HCT116 (cell line): ENCODE measurements around the gene MMP28.
"Not testable (repeated sequence)": the region's sequence is repeated elsewhere in the genome, so short reads cannot be mapped to it uniquely, and the experiment has no call there.

Source experiments
- EGR1 ChIP-seq: IDR thresholded peaks from 2 replicates; pipeline ENCODE4 v1.6.1; 2012; ENCODE audit warnings: low read depth
- ELF1 ChIP-seq: IDR thresholded peaks from 2 replicates; pipeline ENCODE4 v1.6.1; 2012; ENCODE audit warnings: low read depth, borderline replicate concordance
- EZH2 ChIP-seq: fragments of 200-600 bp; sonication (generic); IDR thresholded peaks from 2 replicates; pipeline ENCODE4 v1.6.1; 2017; ENCODE audit warnings: antibody characterized with exemption, mixed run types
- EZH2phosphoT487 ChIP-seq: fragments of 200-600 bp; IDR thresholded peaks from 2 replicates; pipeline ENCODE4 v1.6.1; 2018; ENCODE audit warnings: antibody characterized with exemption, borderline replicate concordance
- JUND ChIP-seq: IDR thresholded peaks from 2 replicates; pipeline ENCODE4 v1.6.1; 2012
- POLR2A ChIP-seq: IDR thresholded peaks from 2 replicates; pipeline ENCODE4 v1.7.0; 2011; ENCODE audit warnings: borderline replicate concordance; ENCODE audit not compliant: insufficient read depth, insufficient read length; ENCODE audit errors: extremely low read depth
- POLR2AphosphoS5 ChIP-seq: IDR thresholded peaks from 2 replicates; pipeline ENCODE4 v1.6.1; 2011; ENCODE audit warnings: mild to moderate bottlenecking, low read depth, low read length, moderate library complexity
- RAD21 ChIP-seq: IDR thresholded peaks from 2 replicates; pipeline ENCODE4 v1.6.1; 2012; ENCODE audit warnings: low read depth, mild to moderate bottlenecking
- SIN3A ChIP-seq: IDR thresholded peaks from 2 replicates; pipeline ENCODE4 v1.6.1; 2012; ENCODE audit warnings: low read depth
- SRF ChIP-seq: IDR thresholded peaks from 2 replicates; pipeline ENCODE4 v1.6.1; 2012; ENCODE audit warnings: low read depth
- ZNF274 ChIP-seq: fragments of 200-500 bp; sonication (Bioruptor generic); IDR thresholded peaks from 2 replicates; pipeline ENCODE4 v1.6.1; 2014; ENCODE audit warnings: mild to moderate bottlenecking, low read depth, low read length, inconsistent platforms
- TF ChIP-seq, protein P1 (sequence below), 3 experiments: fragments of 200-600 bp in 1 of 3; sonication (generic) in 1 of 3; IDR thresholded peaks in 2 of 3; conservative IDR thresholded peaks in 1 of 3; 2 replicates each; pipeline ENCODE4 v1.5.1; 2012 to 2017; ENCODE audit warnings: low read depth in 2 of 3, low read length in 2 of 3, antibody characterized with exemption in 1 of 3, borderline replicate concordance in 1 of 3, control low read depth in 1 of 3, mild to moderate bottlenecking in 1 of 3, mixed read lengths in 1 of 3, mixed run types in 1 of 3, moderate library complexity in 1 of 3; ENCODE audit not compliant: insufficient read depth in 1 of 3
- TF ChIP-seq, protein P2 (sequence below): IDR thresholded peaks from 2 replicates; pipeline ENCODE4 v1.6.1; 2012

DNA sequence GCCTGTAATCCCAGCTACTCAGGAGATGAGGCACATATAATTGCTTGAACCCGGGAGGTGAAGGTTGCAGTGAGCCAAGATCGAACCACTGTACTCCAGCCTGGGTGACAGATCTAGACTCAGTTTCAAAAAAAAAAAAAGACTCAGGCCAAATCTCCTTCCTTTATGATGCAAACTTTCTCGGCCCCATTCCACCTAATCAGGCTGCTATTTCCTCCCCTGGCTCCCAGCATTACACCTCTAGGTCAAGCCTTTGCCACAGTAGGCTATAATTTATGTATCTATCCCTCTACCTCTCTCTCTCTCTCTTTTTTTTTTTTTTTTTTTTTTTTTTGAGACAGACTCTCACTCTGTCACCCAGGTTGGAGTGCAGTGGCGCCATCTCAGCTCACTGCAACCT is 43.9 kb downstream of the MMP28 start:
- TF ChIP-seq, protein P1, sequence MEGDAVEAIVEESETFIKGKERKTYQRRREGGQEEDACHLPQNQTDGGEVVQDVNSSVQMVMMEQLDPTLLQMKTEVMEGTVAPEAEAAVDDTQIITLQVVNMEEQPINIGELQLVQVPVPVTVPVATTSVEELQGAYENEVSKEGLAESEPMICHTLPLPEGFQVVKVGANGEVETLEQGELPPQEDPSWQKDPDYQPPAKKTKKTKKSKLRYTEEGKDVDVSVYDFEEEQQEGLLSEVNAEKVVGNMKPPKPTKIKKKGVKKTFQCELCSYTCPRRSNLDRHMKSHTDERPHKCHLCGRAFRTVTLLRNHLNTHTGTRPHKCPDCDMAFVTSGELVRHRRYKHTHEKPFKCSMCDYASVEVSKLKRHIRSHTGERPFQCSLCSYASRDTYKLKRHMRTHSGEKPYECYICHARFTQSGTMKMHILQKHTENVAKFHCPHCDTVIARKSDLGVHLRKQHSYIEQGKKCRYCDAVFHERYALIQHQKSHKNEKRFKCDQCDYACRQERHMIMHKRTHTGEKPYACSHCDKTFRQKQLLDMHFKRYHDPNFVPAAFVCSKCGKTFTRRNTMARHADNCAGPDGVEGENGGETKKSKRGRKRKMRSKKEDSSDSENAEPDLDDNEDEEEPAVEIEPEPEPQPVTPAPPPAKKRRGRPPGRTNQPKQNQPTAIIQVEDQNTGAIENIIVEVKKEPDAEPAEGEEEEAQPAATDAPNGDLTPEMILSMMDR (IDR thresholded peaks at IDR 0.05 in 2 of 3, conservative IDR thresholded peaks at IDR 0.05 in 1 of 3; ENCODE audit: borderline replicate concordance in 1 of 3, insufficient read depth in 1 of 3, low read depth in 2 of 3, low read length in 2 of 3) = not testable (repeated sequence)
- not testable (repeated sequence) for TF ChIP-seq EZH2phosphoT487, RAD21, ZNF274, ELF1, POLR2AphosphoS5, JUND, EZH2, EGR1, POLR2A, SRF, SIN3A
- TF ChIP-seq, protein P2, sequence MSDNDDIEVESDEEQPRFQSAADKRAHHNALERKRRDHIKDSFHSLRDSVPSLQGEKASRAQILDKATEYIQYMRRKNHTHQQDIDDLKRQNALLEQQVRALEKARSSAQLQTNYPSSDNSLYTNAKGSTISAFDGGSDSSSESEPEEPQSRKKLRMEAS = not testable (repeated sequence)
